GM12873 (cell line): ENCODE measurements around the gene NAB2.

Source experiments
- TF ChIP-seq, protein P1 (sequence below): IDR thresholded peaks from 2 replicates; pipeline ENCODE4 v1.5.1; 2012; ENCODE audit warnings: low read depth, mild to moderate bottlenecking, moderate library complexity, low read length, control low read depth; ENCODE audit not compliant: insufficient read depth; ENCODE audit errors: missing control alignments

The NAB2 gene

DNA sequence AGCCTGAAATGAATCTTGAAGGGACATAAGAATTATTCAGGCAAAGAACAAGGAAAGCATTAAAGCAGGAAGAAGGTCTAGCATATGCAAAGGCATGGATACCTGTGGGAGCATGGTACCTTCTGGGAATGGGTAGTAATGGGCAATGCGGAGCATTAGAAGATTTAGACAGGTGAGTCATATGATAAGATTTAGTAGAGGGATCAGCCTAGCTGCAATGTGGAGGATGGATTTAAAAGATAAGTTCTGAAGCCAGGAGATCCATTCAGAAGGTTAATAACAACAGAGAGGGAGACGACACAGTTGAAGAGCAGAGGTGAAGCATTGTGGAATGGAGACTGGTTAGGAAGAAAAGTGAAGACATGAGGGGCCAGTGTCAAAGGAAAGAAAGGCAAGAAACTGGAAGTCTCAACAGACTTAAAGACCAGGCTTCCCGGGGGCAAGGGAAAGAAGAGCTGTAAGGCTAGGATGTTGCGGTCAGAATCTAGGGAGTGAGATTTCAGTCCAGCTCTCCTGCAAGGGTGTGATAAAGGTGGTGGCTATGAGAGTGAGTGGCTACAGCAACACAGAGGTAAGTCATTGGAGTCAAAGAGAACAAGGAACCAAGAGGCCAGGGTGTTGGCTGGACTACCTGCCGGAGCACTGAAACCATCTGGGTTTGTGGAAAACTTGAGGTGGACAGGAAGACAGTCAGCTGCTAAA is 27.8 kb downstream of the NAB2 start:
- TF ChIP-seq, protein P1, sequence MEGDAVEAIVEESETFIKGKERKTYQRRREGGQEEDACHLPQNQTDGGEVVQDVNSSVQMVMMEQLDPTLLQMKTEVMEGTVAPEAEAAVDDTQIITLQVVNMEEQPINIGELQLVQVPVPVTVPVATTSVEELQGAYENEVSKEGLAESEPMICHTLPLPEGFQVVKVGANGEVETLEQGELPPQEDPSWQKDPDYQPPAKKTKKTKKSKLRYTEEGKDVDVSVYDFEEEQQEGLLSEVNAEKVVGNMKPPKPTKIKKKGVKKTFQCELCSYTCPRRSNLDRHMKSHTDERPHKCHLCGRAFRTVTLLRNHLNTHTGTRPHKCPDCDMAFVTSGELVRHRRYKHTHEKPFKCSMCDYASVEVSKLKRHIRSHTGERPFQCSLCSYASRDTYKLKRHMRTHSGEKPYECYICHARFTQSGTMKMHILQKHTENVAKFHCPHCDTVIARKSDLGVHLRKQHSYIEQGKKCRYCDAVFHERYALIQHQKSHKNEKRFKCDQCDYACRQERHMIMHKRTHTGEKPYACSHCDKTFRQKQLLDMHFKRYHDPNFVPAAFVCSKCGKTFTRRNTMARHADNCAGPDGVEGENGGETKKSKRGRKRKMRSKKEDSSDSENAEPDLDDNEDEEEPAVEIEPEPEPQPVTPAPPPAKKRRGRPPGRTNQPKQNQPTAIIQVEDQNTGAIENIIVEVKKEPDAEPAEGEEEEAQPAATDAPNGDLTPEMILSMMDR, result no peak

GRCh38 chr12:57118711-57119271 is 29.9 kb downstream of the NAB2 start:
- TF ChIP-seq, protein P1, result no peak

GRCh38 chr12:57119294-57120085 is 30.6 kb downstream of the NAB2 start:
- TF ChIP-seq, protein P1, result no peak

DNA sequence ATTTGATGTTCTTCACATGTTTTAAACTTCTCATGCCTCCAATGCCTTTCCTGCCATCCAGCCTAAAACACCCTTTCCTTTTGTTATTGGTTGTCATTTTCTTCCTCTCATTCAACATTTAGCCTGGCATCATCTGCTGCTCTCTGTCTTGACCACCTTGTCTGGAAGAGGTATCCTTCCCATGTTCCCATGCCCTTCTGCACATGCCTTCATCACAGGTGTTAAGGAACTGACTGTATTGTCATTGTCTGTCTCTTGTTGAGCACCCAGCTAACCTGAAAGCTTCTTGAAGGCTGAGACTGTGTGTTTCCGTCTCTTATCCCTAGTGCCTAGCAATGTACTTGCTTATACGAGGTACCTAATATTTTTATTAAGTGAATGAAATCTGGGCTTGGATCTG is 34.9 kb downstream of the NAB2 start:
- TF ChIP-seq, protein P1, result no peak

- TF ChIP-seq, protein P1, result peak; percentile 95
Measured at GRCh38 chr12:57124261-57124877, 35.5 kb downstream of the NAB2 start.

GRCh38 chr12:57126061-57126460 is 37.1 kb downstream of the NAB2 start:
- TF ChIP-seq, protein P1, result no peak

- TF ChIP-seq, protein P1, result no peak
Measured at GRCh38 chr12:57126561-57126960, 37.6 kb downstream of the NAB2 start.
